Stimulated activated CD4-positive, alpha-beta T cell treated with anti-CD3 and anti-CD28 coated beads, Interleukin-1b, Interleukin-23, amount 100 ng/mL, for 1 hour (primary cell): ENCODE data around the gene UGT2B11.
"Not testable (repeated sequence)": the region's sequence is repeated elsewhere in the genome, so short reads cannot be mapped to it uniquely, and the experiment has no call there.

ENCODE experiments used
- DNase-seq, 2 donors: peaks; one replicate each; pipeline ENCODE4 v3.0.0-alpha.2; 2020; ENCODE audit warnings: low read depth in 2 of 2

The UGT2B11 gene

GRCh38 chr4:69170233-69171134 lies 44.1 kb downstream of the UGT2B11 start:
- DNase-seq, result not testable (repeated sequence)

DNA sequence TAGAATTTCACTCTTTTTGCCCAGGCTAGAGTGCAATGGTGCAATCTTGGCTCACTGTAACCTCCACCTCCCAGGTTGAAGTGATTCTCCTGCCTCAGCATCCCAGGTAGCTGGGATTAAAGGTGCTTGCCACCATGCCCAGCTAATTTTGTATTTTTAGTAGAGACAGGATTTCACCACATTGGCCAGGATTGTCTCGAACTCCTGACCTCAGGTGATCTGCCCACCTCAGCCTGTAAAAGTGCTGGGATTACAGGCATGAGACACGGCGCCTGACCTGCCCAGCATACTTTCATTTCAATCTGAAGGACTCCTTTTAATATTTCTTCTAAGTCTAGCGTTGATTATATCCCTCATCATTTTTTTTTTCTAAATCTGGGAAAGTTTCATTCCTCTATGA lies 45.4 kb downstream of the UGT2B11 start:
- not testable (repeated sequence) for DNase-seq

DNA sequence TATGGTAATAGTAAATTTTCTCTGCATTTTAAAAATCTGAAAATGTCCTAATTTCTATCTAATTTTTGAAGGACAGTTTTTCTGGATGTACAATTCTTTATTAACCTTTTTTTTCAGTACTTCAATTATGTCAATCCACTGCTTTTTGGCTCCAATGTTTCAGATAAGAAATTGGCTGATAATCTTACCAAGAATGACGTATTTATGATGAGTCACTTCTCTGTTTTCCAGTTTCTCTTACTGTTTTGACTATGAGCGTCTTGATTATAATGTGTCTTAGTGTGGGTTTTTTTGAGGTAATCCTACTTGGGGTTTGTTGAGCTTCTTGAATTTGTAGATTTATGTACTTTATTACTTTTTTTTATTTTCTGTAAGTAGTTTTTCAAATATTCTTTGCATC lies 47.2 kb downstream of the UGT2B11 start:
- DNase-seq, result no peak

GRCh38 chr4:69166376-69166775 lies 48.2 kb downstream of the UGT2B11 start:
- not testable (repeated sequence) for DNase-seq

- not testable (repeated sequence) for DNase-seq
These were observed 48.8 kb downstream of the UGT2B11 start for GRCh38 chr4:69165707-69166106.

DNA sequence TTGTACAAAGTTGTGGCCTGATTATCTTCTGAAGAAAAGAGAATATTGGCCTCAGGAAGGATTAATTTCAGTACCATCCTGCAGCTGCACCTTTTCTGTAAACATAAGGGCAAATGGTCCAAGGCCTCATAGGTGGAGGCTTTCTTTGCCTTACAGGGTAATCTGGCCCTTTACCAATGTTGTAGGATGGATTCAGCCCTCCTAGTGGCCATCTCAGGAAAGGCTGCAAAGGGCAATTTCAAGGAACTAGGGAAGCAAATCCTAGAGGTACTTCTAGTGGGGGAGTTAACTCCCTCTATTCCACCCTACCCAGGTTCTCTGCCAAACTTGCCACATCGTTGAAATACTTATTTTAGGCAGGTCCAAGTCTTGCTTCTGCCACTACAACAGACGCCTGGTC lies 57.6 kb downstream of the UGT2B11 start:
- DNase-seq, result no peak

DNA sequence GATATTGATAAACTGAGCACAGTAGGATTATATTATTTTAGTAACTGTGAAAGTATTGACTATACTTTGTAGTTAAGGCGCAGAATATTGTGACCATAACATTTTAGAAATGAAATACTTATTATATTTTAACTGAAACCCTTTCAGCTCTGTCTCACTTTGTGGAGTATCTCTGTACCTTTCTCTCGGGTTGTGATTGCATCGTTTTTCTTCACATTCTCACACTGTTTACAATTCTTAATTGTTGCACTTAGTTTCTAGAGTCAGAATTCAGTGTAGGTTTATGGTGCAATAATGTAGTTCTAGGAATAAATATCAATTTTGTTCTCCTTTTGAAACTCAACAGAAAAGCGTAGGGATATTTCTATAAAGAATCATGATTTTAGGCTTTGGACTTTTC lies 60.5 kb downstream of the UGT2B11 start:
- no peak for DNase-seq
